GM20431 (cell line): ENCODE data around the gene TAS2R16.

Experiments
- in situ Hi-C: fragments of 300-500 bp; cut with MseI, MboI; formaldehyde crosslinking; loops from one replicate; pipeline ENCODE4 v1.15.0; 2020; ENCODE audit warnings: low sequenced_read_pairs; ENCODE audit not compliant: unreplicated experiment

The TAS2R16 gene, protein sequence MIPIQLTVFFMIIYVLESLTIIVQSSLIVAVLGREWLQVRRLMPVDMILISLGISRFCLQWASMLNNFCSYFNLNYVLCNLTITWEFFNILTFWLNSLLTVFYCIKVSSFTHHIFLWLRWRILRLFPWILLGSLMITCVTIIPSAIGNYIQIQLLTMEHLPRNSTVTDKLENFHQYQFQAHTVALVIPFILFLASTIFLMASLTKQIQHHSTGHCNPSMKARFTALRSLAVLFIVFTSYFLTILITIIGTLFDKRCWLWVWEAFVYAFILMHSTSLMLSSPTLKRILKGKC

DNA sequence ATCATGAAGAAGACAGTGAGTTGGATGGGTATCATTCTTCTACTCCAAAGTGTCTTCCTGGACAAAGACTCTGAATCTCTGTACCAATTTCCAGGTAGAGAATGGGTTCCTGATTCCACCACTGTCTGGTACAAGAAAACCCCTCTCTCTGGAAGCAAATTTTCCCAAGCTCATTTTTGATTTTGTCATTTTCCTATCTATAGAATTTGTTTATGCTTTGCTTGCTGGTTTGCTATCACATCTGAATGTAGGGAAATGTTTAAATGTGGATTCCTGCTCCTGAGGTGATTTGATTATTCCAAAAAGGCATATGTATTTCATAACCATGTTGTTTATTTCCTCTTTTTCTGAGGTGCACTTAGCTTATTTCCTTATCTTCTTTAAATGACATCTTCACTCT lies at the start of gene TAS2R16:
TAS2R16 (minus strand) TSS at position 101 of the 400 bp plus-strand sequence; CDS start at position 35, 66 bp downstream.
- in situ Hi-C loops: no loop called here

DNA sequence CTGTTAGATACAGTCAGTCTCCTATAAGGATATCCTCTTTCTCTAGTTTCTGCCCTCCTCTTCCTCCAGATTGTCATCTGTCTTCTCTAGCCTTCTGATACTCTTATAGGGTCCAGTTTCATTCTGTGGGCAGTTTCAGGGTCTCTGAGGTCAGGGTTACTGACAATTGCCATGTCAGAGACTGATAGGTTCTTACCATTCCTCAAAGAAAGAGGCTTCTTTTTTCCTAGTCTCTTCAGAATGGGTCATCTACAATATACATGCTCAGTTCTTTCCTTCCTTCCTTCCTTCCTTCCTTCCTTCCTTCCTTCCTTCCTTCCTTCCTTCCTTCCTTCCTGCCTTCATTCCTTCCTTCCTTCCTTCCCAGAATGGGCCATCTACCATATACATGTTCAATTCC lies 48.1 kb upstream of the TAS2R16 start:
- in situ Hi-C loops: no loop called here

DNA sequence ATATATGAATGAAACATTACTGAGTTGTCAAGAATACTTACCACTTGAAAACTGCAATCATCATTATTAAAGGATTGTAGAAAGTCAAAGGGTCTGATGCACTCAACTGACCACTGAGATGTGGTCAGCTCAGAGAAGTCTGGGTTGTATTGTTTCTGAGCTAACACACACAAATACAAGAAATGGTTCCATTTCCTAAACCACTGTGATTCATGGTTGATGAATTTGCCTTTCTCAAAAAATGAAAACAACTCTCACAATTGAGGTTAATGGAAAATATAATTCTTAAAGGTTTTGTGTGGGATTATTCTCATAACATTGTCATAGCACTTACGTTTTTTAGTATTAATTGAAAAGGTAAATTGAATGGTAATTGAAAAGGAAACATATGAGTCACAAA lies 45.6 kb upstream of the TAS2R16 start:
- in situ Hi-C loops: no loop called here

DNA sequence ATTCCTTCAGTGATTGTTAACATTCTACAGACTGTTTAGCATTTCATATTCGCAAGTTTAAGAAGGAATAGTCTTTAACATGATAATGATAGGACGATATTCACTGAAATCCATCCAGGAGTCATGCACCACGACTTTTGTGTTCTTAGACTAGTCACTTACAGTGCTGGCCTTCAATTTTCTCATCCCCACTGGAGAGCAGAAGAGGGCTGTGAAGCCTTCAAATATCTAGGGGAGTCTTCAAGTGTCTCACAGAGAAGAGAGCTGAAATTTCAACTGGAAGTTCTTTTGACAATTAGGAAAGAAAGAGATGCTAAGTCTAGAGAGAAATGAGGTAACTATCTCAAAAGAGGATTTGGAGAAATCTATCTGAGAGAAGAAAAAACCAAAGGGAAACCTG lies 43.8 kb upstream of the TAS2R16 start:
- in situ Hi-C loops: no loop called here

DNA sequence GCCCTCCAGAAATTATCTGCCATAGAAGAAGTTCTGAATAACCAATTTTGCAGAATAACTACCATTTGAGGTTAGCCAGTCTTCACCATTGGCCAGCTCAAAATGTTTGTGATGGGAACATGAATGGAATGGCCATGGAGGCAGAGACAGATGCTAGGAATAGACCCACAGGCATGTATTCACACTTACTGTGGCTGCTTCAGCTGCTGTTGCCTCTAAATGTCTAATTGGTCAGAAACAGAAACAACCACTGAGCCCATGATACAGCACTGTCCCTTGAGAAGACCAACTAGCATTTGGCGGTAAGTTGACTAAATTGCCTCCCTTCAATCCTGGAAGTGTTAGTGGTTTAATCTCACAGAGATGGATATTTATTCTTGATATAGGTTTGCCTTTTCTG lies 38.6 kb upstream of the TAS2R16 start:
- in situ Hi-C loops: no loop called here

DNA sequence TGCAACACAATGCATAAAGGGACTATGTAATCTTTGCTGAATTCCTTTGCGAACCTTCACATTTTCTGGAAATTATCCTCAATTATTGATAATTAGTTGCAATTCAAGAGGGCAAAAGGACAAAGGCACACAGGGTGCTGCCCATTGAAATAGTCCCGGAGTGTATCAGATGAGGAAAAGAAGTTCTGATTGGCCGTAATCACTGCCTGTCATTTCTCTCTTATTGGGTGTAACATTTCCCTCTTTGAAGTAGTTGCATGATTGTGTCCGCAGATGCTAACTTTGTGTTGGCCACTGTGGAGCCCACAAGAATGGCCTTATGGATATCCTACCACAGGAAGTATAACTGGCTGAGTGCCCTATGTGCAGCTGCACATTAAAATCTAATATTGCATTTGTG lies 35.1 kb upstream of the TAS2R16 start:
- in situ Hi-C loops: no loop called here

DNA sequence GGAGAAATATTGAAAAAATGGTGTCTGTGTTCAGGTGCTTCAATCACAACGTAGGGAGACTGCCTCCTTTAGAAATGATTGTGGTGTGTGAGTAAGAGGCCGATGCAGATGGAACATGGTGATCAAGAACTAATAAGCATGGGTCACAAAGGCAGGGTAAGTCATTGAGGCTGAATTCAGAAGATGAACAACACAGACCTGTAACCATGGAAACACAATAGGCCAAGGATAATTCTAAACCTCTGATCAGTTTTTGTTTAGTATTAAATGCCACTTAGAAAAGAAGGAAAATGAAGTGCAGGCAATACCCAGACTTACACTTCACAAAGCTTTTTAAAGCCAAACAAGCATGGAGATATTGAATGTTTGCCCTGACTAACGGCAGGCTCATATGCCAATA lies 32.8 kb upstream of the TAS2R16 start:
- in situ Hi-C loops: no loop called here

DNA sequence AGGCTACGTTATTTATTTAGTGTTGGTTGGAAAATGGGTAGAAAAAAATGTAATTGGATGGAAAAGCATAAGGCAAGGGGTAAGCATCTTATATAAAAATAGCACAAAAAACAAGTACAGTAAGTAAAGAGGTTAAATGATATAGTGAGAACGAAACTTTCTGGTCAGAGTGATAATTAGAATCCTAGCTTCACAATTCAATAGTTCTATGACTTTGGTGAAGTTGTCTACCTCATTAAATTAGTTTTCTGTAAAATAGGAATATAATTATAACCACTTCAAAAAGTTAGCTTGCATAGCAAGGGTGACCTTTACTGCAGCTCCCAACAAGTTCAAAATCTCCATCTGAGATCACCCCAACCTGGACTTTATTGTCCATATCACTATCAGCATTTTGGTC lies 30.8 kb upstream of the TAS2R16 start:
- in situ Hi-C loops: no loop called here

DNA sequence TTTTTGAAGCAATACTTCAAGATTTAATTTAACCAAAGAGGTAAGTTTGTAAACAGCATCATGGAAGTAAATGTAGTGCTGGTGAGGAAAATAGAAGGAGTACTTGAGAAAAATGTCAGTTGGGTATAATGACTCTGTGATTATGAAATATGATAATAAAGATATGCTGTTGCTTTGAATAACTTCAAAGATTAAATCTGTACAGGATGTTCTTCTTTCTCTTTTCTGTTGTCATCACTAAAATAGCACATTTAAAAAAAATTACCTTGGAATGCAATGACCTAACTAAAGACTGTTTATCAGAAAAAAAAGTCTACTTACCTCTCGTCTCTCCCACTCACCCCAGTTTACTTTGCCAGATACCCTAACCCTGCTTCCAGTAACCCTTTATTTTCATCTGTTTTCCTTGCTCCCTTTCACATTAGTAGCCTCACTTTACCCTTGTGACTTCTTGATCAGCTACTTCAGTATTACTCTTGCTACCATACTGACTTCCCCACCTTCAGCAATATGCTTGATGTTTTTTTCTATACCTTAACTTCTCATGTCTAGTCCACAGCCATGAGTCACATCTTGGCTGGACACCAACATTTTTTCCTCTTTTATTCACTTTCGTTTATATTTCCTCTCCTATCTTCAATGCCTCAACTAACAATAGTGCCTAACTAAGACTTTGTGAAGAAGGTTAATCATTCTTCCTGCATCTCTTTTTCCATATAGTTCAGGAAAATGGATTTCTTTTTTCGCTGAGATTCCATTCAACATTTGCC lies 29.7 kb upstream of the TAS2R16 start:
- in situ Hi-C loops: no loop called here

DNA sequence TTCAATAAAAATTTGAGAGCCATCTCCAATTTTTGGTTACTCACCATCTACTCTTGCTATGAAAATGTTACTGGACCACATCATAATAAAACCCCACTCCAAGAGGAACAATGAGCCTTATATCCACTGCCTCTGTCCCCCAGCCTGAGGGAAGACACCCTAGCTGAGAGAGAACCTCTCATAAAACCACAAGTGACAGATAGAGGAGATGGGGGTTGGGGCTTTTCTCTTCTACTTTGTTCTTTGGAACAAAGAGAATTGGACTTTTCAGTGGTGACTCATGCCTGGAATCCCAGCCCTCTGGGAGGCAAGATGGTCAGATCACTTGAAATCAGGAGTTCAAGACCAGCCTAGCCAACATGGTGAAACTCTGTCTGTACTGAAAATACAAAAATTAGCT lies 27.6 kb upstream of the TAS2R16 start:
- in situ Hi-C loops: no loop called here

DNA sequence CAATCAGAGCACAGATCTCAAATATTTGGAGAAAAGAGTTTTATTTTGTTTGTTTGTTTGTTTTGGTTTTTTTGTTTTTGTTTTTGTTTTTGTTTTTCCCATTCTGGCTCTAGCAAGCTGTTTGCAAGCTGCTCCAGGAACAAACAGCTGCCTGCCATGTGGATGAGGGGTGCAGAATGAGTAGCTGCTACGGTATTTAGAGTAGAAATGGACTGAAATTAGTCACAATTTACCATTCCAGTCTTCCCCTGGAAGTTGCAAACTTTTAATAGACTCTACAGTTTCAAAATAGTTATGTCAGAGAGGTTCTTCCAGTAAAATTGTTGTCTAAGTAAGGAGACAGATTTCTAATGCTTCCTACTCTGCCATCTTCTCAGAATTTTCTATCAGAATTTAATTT lies 27.1 kb upstream of the TAS2R16 start:
- in situ Hi-C loops: no loop called here

DNA sequence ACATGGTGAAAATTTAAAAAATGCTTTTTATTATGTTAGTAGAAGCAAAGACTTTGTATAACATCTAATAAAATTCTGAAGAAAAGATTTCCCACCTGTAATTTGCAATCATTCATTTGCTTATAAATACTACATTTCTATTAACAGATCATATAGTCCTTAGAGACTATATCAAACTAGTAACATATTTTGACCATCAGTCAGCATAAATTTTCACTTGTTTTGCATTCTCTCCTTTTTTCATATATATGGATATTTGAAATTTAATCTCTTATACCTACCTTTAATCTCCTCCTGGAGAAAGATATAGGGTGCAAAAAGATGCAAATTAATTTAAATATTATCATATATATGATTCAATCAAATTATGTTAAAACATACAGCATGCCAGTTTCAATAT lies 16.9 kb upstream of the TAS2R16 start:
- in situ Hi-C loops: no loop called here

DNA sequence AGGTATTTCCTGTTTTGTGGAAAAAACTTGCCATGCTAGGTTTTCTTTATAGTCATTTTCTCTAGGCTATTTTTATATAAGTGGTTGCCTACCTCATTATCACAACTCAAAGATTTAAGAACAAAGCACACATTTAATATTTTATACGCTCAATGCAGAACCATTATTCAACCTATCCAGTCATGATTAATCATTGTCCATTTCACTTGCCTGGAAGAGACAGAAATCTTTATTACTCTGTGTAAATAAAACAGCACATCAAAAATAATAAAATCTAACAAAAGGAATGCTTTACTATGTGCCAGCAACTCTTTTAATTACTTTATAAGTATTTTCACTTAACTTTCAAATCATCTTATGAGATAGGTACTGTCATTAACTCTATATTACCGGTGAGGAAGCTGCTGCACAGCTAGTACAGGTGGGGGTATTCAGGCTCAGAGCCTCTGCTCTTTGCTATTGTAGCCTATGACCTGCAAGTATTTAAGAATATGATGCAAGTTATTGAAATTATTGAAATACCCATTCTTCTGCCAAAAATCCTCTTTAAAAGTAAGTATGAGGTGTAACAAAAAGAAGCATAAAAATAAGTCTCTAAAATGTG lies 16.4 kb upstream of the TAS2R16 start:
- in situ Hi-C loops: no loop called here

DNA sequence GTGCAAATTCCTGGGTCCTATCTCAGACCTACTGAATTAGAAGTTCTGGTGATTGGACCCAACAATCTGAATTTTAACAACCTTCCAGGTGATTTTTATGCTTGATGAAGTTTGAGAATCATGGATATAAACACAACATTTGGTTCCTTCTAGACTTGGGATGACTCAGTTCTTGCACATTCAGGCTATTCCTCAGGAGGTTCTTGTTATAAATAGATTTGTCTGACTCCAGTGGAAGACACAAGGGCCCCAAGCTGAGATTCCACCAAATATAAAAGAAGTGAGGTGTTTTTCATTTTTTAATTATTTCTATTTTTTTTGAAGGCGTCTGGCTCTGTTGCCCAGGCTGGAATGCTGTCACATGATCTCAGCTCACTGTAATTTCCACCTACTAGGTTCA lies 9.4 kb upstream of the TAS2R16 start:
- in situ Hi-C loops: no loop called here

DNA sequence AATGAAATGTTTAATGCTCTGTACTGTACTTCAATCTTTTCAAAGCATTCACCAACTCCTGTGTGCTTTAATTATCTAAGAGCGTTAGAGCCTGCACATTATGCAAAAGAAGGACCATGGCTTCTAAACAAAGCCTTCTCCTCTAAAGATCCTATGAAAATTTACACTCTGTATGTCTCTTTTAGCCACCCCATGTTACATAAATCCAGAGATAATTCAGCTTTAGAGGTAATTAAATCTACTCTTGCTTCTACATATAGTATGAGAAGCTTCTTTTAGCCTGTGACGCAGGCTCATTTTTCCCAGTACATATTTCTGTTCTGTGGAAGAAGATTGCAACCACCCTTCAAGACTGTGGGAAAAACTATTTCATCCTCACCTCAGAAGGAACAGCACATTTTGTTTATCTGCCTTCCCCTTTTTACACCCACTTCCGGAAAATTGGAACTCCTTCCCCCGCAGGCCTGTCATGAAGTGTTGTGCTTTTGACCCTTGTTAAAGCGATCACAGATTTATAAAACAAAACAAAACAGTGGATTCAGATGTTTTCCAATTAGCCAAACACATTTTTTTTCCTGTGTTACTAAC lies 8.1 kb upstream of the TAS2R16 start:
- in situ Hi-C loops: no loop called here

DNA sequence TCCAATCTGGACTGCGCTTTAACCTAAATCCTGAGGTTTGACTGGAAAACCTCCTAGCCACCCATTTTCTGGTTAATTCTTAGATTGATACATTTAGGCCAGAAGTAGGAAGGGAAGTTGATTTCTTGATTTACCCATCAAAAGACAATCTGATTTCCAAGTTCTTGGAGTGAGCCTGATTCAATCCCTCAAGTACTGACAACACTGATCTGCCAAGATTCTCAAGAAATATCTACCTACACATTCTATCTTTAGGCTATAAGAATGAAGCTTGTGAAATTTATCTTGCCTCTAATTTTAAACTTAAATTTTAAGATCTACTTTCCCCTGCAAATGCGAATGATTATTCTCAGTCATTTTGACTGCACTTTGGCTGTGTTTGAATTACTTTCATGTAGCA lies 5.9 kb downstream of the TAS2R16 start:
- in situ Hi-C loops: no loop called here

DNA sequence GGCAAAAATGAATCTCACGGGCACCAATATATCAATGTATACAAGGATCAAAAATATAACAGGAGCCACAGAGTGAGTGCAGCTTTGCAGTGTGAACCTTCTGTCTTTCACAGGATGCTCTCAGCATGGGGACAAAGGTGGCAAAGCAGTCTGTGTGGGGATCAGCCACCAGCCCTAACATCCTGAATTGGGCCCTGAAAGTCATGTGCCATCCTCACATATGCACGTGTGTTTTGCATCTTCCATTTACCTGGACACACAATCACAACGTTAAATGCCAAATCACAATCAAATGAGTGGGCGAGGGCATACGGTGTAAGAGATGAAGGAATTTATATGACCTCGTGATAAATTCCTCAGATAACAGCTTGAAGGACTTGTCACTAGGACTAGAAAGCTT lies 6.5 kb downstream of the TAS2R16 start:
- in situ Hi-C loops: no loop called here

DNA sequence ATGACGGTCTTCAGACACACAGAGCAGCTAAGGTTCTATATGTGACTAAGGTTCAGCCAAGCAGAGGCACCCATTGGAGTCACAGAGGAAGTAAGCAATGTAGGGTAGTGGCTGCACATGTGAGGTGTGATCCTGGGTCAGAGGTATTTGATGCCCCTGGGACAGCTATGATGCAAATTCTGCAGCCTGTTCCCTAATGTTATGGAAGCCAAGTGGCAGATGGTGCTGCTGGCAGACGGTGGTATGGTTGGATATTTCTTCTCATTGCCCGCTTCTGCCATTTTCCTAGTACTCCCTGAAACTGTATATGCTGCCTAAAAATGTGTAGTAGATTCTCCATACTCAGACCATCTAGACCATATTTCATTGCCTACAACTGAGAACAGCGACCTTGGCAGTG lies 7.2 kb downstream of the TAS2R16 start:
- in situ Hi-C loops: no loop called here

DNA sequence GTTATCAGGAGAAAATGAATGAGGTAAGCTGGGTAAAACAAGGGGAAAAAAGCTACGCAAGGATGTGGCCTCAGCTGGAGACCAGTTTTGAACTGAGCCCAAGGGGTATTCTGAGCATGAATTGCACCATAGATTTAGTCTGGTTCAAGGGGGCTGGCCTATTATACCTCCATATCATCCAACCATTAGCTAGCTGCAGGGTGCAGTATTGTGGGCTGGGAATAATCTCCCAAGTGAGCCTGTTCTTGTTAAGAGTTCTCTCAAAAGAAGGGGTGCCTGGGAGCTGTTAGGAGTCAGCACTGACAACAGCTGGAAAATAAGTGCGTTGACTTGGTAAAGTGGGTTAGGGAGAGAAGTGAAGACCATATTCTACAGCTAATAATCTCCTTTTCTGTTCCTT lies 8.0 kb downstream of the TAS2R16 start:
- in situ Hi-C loops: no loop called here

DNA sequence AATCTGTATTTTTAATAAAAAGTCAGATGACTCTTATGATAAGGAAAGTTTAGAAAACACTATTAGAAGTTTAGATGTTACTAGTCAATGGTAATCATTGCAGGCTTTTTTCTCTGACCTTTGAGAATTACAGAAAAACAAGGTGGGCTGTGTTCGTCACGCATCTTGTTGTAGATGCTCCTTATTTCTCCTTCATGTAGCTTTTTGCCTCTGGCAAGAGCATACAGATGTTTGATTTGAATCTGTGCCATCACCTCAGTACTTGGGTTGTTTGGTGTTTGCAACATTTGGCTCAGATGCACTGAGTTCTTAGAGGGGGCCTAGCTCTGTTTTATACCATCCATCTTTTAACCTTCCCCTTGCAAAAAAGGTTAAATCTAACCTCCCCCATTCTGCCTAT lies 11.5 kb downstream of the TAS2R16 start:
- in situ Hi-C loops: no loop called here

DNA sequence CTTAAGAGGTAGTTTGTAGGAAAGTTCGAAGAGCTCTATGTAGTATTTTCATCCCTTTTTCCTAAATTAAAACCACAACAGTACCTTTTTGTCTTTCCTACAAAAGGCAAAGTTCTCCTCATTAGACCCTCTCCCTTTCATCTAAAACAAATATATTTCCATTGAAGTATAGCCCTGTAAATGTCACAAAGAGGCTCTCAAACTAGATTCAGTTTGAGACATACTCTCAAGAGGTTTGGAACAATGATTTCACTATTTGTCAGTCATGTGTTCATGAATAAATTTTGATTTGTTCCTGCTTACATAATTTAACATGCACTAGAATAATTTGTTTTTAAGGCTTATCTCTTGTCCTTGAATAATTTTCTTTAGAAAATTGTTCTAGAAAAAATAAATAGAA lies 12.2 kb downstream of the TAS2R16 start:
- in situ Hi-C loops: no loop called here
